GM18868 (cell line): ENCODE measurements around the gene F12.
A peak's percentile ranks its signal among the peaks of the same experiment; 100 is the strongest.
"Not testable (repeated sequence)": the region's sequence is repeated elsewhere in the genome, so short reads cannot be mapped to it uniquely, and the experiment has no call there.

Experiments
- ATAC-seq: cut with Tn5 transposase; IDR thresholded peaks from one replicate; pipeline ENCODE4 v1.9.1; 2021; ENCODE audit warnings: mild to moderate bottlenecking, moderate library complexity; ENCODE audit not compliant: unreplicated experiment

F12 gene

DNA sequence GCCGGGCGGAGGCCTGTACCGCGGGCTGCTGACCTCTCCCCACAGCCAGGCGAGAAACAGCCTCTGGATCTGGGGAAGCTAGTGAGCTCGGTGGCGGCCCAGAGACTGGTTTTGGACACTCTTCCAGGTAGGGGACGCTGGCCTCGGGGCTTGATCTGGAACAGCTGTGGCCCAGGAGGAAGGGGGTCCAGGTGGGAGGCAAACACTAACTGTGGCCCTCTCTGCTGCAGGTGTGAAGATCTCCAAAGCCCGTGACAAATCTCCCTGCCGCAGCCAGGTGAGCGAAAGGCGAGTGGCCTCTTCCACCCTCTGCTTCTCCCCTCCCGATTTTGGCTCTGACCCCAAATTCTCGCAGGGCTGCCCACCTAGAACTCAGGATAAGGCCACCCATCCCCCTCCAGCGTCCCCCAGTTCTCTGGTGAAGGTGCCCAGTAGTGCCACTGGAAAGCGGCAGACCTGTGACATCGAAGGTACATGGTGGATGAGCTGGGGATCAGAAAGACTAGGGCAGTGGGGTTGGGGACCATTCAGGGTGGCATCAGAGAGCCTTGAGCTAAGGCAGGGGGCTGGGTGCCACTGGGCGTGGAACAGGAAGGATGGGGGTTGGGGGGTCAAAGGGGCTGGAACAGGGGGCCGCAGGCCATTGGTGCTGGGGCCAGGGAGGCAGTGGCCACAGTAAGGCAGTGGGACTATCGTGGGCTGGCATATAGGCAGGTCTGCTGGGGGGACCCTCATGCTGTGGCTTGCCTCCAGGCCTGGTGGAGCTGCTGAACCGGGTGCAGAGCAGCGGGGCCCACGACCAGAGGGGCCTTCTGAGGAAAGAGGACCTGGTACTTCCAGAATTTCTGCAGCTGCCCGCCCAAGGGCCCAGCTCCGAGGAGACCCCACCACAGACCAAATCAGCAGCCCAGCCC, 38.0 kb downstream of the F12 start:
- no peak for ATAC-seq

DNA sequence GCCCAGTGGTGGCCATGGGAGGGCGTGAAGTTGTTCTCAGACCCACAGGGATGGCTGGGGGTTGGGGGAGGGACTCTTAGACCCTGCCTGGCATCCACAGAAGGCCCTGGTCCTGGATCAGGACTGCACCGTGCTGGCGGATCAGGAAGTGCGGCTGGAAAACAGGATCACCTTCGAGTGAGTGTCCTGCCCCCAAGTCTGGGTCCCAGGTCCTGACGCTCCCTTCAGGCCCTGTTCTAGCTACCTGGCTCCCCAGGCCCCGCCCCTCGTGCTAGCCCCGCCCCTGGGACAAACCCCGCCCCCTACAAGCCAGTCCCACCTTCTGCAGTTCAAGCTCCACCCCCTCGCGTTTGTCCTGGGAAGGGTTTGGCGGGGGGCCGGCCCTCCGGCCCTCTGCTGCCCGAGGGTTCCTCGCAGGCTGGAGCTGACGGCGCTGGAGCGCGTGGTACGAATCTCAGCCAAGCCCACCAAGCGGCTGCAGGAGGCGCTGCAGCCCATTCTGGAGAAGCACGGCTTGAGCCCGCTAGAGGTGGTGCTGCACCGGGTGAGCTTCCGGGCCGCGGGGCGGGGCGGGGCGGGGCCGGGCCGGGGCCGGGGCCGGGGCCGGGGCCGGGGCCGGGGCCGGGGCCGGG, 38.8 kb downstream of the F12 start:
- peak; percentile 72 for ATAC-seq

GRCh38 chr5:177369645-177370440, 39.5 kb downstream of the F12 start:
- ATAC-seq: no peak

- no peak for ATAC-seq
These were observed 40.3 kb downstream of the F12 start for GRCh38 chr5:177368869-177369644.

DNA sequence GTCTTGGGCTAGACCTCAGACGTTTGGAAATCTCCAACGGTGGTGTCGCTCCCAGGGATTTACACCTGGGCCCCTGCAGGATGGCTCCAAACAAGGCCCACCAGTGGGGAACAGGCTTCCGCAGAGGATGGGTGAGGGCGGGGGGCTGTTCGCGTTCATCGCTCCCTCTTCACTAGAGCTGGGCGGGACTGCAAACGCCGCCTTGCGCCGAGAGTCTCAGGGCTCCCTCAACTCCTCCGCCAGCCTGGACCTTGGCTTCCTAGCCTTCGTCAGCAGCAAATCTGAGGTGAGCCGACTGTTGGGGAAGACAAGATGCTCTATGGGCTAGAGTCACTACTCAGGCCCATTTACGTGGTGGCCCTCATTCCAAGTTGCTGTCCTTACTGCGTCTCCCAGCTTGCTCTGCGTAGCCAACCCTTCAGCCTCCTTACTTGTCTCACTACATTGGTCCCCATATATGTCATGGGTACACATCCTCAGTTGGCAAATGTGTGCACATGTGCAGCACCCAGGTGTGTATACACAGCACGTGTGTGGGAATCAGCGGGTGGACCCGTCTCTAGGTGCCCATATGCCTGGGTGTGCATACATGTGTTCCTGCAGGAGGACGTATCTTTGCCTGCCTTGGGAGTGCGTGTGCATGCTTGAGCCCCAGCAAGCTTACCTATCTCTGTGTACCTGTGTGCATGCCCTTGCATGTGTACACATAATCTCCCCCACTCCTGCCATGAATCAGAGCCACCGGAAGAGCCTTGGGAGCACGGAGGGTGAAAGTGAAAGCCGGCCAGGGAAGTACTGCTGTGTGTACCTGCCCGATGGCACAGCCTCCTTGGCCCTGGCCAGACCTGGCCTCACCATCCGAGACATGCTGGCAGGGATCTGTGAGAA, 41.1 kb downstream of the F12 start:
- no peak for ATAC-seq

DNA sequence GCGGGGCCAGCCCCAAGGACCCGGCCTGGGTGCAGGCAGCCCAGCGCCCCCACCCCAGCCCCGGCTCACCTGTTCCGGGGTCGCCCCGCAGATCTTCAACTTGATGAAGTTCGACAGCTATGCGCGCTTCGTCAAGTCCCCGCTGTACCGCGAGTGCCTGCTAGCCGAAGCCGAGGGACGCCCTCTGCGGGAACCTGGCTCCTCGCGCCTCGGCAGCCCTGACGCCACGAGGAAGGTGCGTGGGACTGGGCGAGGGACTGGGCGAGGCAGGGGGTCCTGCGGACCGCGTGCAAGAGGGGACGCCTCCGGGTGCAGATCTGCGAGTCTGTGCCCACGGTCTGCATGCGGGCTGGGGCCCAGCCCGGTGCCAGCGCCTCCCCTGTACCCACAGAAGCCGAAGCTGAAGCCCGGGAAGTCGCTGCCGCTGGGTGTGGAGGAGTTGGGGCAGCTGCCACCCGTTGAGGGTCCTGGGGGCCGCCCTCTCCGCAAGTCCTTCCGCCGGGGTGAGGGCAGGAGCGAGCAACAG, 42.0 kb downstream of the F12 start:
- no peak for ATAC-seq

GRCh38 chr5:177366528-177367322, 42.6 kb downstream of the F12 start:
- no peak for ATAC-seq

GRCh38 chr5:177365845-177366527, 43.4 kb downstream of the F12 start:
- ATAC-seq: no peak

- peak; percentile 50 for ATAC-seq
These were observed 45.0 kb downstream of the F12 start for GRCh38 chr5:177364159-177364962.

DNA sequence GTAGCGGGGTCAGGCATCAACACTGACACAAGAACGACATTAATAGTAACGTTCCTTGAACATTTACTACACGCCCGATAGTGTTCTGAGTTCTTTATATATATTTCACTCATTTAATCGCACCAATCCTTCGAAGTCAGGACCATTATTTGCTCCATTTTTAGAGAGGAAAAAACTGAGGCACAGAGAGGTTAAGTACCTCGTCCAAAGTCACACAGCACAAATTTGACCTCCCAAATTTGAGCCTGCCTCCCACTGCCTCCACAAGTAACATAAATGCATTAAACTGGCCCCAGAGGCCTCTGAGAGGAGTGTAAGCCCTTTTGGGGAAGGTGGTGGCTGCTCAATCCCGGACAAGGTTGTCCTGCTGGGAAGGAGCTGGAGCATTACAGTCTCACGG, 45.8 kb downstream of the F12 start:
- ATAC-seq: no peak

DNA sequence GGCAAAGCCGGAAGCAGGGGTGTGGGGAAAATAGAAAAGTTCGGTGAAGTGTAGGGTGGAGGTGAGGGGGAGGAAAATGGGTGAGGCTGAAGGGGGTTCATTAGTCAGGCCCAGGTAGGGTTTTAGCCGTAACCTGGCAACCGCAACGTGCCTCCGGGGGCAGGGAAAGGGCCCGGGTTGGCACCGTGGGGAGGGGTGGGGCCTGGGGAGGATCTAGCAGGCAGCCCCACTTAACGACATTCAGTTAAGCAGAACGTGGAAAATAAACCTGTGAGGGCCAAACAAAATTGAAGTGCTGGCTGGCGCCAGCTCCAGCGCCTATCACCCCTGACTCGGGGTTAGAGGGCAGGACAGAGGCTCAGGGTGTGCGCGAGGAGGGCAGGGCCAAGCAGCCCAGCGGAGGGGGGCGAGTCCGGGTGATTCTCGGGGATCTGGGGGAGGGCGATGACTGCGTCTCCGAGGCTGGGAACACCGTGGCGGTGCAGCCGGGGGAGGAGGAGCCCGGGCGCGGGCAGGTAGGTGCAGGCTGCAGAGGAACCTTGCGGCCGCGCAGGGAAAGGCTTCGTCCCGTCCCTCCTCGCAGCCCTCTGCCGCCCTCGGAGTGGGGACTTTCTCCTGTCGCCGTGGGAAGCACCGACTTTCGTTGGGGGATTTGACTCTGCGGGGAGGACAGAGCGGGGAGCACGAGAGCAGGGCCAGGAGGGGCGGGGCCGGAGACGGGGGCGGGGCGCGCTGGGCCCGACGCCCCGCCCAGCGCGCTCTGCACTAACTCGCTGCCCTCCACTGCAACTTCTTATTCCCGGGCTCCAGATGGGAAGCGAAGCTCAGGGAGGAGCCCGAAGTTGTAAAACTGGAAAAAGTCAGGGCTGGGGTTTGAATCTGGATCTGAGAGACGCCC, 46.5 kb downstream of the F12 start:
- peak; percentile 35 for ATAC-seq

- no peak for ATAC-seq
These were observed 47.1 kb downstream of the F12 start for GRCh38 chr5:177362292-177362609.

DNA sequence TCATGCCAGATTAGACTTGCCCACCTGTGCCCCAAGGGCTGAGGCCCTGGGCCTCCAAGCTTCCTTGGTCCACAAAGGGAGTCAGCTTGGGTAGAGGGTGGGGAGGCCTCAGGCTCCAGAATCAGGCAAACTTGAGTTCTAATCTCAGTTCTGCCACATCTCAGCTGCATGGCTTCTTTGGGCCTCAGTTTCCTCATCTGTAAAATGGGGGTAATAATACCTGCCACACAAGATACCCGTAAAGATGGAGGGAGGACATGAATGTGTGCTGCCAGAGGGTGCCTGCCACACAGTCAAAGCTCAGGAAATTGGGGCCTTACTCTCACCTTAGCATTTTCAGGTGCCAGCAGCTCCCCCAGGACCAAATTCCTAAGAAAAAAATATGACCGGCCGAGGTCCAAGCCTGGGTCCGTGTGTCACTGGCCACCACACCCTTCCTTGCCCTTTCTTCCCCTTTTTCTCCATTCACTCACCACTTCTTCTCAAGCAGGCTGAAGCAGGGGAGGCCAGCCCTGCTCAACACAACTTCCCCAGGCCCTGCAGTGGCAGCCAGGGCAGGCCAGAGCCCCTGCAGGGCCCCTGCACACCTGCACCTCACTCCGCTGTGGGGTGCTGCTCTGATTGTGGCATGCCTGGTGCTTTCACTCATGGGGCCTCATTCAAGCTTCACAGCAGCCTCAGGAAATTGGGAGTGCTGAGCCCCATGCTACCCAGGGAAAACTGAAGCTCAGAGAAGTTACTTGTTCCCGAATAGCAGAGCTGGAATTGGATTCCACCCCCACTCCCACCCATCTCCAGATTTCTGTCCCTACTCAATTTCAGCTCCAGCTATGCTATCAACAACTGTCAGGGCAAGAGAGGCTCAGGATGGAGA, 47.7 kb downstream of the F12 start:
- no peak for ATAC-seq

DNA sequence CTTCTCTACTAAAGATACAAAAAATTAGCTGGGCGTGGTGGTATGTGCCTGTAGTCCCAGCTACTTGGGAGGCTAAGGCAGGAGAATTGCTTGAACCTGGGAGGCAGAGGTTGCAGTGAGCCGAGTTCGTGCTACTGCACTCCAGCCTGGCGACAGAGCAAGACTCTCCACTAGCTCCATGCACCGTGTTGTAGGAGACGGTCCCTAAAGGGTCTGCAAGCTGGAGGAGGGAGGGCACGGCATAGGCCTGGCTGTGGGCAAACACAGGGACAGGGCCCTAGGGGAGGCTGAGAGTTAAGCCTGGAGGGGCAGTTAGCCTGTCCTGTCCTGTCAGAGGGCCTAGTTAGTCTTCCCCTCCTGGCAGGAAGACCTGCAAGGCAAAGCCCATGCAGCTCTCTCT, 48.6 kb downstream of the F12 start:
- ATAC-seq: not testable (repeated sequence)

- ATAC-seq: no peak
These were observed 49.5 kb downstream of the F12 start for GRCh38 chr5:177359860-177360259.

GRCh38 chr5:177359451-177359851, 49.9 kb downstream of the F12 start:
- ATAC-seq: no peak
